Islet of Langerhans (tissue), 1 donor: Measurements from ENCODE around the gene RIPOR3.
"Not testable (repeated sequence)": the region's sequence is repeated elsewhere in the genome, so short reads cannot be mapped to it uniquely, and the experiment has no call there.

Source experiments
- FAIRE-seq: peaks from one replicate; lab custom pipeline; 2011; peaks lifted over from hg19 to GRCh38; lab: Jason Lieb, UNC

The RIPOR3 gene

GRCh38 chr20:50679753-50680104, 11.6 kb downstream of the RIPOR3 start:
- FAIRE-seq = no peak

DNA sequence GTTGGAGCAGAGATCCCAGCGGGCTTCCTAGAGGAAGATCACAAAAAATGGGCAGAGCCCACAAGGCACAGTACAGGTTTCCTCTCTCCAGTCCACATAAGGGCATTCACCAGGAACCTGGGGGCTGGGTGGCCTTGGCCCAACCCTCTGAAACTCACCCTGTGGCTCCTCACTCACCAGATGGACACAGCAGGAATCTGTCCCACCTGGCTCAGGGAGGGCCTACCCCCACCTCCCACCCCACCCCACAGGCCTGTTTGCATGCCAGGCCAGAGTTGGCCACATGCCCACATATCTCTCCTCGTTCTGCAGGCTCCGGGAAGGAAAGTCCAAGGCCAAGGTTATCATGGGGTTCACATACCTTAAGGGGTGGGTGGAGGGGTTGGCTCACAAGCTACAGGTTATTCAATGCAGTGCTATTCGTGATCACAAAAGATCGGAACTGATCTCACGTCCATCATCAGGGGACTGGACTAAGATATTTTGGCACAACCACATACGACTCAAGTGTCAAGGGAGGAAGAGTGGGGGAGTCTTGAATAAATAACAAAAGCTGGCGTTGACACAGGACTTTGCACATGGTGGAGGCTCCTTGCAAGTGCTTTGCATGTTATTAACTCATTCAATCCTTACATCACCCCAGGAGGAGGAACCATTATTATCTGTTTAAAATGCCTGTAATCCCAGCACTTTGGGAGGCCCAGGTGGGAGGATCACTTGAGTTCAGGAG, 13.0 kb downstream of the RIPOR3 start:
- FAIRE-seq = no peak

DNA sequence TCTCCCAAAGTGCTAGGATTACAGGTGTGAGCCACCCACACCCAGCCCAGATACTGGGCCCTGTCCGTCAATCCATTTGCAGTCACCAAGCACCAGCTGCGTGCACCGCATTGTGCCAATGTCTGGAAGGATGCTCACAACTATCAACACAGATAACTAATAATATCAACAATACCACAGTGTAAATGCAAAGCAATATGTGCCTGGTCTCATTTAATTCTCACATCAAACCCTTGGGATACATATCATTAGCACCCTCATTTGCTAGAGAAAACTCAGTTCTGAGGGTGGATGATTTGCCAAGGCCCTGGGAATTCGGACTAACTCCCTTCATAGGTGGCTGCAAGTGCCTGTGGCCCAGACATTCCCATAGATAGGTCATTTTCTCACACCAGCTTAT, 14.5 kb downstream of the RIPOR3 start:
- FAIRE-seq = no peak

GRCh38 chr20:50676377-50676731, 15.0 kb downstream of the RIPOR3 start:
- FAIRE-seq = not testable (repeated sequence)

GRCh38 chr20:50675671-50676376, 15.5 kb downstream of the RIPOR3 start:
- no peak for FAIRE-seq

GRCh38 chr20:50674138-50674825, 17.1 kb downstream of the RIPOR3 start:
- FAIRE-seq = no peak

DNA sequence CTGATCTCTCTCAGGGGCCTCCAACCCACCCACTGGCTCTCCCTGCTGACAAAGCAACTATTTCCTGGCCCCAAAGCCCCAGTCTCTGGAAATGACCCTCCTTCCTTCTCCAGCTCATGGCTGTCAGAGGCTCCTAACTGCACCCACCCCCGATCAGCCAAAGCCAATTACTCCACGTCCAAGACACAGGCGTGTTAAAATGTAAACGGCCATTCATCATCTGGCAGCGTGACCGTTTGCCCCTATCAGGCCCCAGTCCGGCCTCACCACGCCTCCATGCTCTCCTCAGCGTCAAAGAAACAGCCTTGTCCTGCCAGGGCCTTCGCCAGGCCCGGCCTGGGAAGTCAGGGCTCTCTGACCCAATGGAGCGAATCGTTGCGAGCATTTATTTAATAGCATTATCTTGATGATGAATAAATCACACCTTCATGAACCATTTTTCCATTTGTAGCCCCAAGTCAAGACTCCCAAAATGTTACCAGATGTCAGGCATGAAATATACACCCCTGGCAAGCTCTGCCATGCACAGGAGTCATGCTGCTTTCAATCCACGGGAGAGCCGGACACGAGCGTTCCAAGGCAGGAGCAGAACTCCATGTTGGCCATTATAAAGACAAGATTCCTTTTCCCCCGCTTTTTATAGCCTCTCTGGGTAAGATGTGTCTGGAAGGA, 17.7 kb downstream of the RIPOR3 start:
- FAIRE-seq = no peak

DNA sequence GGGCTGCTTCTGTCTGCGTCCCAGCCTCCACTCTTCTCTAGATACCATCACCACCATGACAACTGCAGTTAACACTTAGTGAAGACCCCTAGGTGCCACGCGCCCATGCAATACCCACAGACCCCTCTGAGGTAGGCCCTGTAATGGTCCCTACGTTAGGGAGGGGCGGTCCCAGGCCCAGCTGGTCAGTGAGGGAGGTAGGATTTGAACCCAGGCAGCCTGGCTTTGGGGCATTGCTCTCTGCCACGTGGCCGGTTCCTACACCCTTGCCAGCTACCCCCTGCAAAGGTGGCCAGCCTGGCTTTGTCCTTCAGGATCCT, 18.2 kb downstream of the RIPOR3 start:
- no peak for FAIRE-seq

GRCh38 chr20:50672400-50673145, 18.8 kb downstream of the RIPOR3 start:
- FAIRE-seq = no peak

- no peak for FAIRE-seq
These were observed 19.7 kb downstream of the RIPOR3 start for GRCh38 chr20:50671626-50672025.

GRCh38 chr20:50671010-50671409, 20.3 kb downstream of the RIPOR3 start:
- FAIRE-seq = not testable (repeated sequence)

DNA sequence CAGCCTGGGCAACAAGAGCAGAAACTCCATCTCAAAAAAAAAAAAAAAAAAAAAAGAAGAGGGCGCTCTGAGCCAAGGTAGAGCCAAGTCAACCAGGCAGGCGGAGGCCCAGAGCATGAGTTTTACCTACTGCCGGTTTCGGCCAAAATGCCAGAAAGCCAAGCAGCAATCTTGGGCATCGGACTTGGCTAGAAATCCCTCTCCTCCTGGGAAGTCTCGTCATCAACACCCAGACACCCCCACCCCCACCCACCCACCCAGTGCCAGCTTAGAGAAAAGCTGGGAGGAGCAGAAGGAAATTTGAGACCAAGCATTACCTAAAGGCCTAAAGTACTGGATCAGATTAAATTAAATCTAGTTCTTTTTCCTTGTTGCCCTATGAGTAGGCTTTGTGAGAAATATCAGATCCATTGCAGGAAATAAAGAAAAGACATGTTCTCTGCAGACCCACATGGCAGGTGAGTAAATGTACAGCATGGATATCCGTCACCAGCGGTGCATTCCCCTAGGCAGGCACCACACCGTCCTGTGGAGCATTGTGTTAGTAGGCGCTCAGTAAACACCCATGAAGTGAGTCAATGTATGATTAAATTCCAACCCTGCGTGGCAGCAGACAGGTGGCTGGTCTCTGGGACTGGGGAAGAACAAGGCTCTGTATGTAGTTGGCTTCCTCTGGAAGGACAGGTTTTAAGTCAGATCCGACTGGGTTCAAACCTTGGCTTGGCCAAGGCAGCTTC, 21.0 kb downstream of the RIPOR3 start:
- FAIRE-seq = no peak

DNA sequence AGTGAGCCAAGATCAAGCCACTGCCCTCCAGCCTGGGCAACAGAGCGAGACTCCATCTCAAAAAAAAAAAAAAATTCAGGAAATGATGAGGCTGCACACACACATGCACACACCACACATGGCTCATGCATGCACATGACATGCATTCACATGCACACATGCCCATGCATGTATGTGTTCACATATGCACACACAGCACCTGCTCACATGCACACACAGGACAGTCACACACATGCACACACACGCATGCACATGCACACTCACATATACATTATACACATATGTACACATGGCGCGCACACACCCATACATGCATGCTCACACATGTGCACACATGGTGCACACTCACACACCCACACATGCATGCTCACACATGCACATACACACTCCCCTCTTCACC, 22.5 kb downstream of the RIPOR3 start:
- no peak for FAIRE-seq

- no peak for FAIRE-seq
These were observed 23.0 kb downstream of the RIPOR3 start for GRCh38 chr20:50668326-50668725.

- FAIRE-seq = no peak
These were observed 24.5 kb downstream of the RIPOR3 start for GRCh38 chr20:50666709-50667298.

DNA sequence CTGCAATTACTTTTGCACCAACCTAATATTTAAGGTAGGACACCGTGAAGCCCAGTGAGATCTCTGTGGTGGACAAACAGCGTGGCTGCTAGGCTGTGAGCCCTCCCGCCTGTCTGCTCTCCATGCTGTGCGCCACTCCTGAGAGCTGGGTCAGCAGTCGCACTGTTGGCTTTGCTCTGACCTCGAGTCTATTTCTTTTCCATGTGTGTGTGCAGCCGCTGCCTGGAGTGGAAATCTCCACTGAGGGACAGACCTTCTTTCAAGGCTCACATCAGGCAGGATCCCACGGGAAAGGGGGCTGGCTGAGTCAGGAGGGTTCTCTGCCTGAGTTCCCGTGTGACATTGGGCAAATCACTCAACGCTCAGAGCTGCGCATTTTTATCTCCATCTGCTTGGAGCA, 27.1 kb downstream of the RIPOR3 start:
- FAIRE-seq = no peak

DNA sequence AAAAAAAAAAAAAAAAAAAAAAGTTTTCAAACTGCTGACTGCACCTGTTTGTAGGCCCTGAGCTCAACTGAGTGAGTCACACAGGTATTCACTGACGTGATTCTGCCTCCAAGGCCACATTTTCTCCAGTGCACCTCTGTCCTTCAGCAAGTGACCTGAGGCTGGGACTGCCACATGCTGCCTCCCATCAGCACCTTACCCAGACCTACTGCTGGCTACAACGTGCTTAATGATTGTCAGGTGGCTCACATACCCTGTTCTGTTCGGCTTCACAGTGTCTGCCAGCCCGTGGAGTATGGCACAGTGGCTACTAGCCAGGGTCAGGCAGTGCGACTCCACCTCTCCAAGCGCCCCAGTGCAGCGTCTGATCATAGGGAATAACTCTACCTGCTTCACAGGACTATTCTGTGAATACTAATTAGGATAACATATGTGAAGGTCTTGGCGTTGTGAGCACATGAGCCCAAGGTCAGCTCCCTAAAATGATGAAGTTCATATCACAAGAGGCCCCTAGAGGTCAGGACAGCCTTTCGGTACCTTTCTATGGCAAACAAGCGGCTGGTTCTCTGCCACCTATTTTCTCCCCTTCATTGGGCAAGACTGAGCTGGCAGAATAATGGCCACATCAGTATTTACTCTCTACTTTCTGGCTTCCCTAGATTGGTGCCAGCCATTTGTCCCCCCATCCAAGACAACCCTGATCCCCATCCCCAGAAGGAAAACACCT, 28.1 kb downstream of the RIPOR3 start:
- FAIRE-seq = no peak

GRCh38 chr20:50659975-50660670, 31.2 kb downstream of the RIPOR3 start:
- FAIRE-seq = no peak

- no peak for FAIRE-seq
These were observed 32.5 kb downstream of the RIPOR3 start for GRCh38 chr20:50658804-50659380.
